H54 (cell line): Measurements from ENCODE around the gene POC1B.

Experiments
- DNase-seq: peaks from one replicate; pipeline ENCODE4 v3.0.0; 2011; ENCODE audit warnings: low spot score, mixed read lengths; ENCODE audit not compliant: insufficient read length
- FAIRE-seq: peaks from 3 replicates; lab custom pipeline; 2011; peaks lifted over from hg19 to GRCh38; lab: Jason Lieb, UNC
- POLR2A ChIP-seq: IDR thresholded peaks from 2 replicates; pipeline ENCODE4 v1.6.1; 2011; ENCODE audit warnings: low read depth, mild to moderate bottlenecking, low read length

POC1B gene

DNA sequence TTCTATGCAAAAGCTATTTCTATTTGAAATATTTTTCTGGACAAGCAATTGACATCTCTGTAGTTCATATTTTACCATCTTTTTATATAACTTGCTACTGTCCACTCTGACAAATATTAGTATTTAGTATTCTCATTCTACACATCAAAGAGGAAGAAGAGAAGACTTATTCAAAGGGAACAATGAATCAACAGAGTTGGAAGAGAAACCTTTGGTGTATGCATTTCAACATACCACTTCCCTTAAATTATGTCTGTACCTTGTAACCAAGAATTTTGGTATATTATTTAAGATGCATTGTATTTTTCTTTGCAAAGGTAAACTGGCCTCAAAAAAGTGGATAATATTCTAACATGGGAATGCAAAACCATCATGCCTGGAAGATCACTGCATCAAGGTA, 101.5 kb downstream of the POC1B start:
- no peak for DNase-seq
- no peak for TF ChIP-seq POLR2A
- no peak for FAIRE-seq

GRCh38 chr12:89421092-89421835, 104.6 kb downstream of the POC1B start:
- no peak for DNase-seq
- TF ChIP-seq POLR2A, result no peak
- no peak for FAIRE-seq

DNA sequence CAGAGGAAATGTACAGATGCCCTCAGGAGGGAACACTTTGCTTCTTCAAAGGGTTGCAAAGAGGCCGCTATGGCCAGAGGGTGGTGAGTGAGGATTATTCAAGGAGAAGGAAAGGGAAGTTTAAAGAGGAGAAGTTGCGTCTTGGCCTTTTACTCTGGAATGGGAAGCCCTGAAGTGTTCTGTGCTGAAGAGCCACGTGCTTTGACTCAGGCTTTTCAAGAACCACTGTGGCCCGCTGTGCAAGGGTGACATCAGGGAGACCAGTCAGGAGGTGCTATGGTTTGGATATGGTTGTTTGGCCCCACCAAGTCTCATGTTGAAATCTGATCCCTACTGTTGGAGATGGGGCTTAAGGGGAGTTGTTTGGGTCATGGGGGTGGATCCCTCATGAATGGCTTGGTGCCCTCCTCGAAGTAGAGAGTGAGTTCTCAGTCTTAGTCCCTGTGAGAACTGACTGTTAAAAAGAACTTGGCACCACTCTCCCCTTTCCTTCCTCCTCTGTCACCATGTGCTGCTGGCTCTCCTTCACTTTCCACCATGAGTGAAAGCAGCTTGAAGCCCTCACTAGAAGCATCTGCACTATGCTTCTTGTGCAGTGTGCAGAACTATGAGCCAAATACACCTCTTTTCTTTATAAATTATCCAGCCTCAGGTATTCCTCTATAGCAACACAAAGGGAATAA, 107.5 kb downstream of the POC1B start:
- DNase-seq (no peak), FAIRE-seq (no peak)
- TF ChIP-seq POLR2A, result no peak

GRCh38 chr12:89417246-89417977, 108.4 kb downstream of the POC1B start:
- FAIRE-seq (no peak), DNase-seq (no peak)
- TF ChIP-seq POLR2A, result no peak

DNA sequence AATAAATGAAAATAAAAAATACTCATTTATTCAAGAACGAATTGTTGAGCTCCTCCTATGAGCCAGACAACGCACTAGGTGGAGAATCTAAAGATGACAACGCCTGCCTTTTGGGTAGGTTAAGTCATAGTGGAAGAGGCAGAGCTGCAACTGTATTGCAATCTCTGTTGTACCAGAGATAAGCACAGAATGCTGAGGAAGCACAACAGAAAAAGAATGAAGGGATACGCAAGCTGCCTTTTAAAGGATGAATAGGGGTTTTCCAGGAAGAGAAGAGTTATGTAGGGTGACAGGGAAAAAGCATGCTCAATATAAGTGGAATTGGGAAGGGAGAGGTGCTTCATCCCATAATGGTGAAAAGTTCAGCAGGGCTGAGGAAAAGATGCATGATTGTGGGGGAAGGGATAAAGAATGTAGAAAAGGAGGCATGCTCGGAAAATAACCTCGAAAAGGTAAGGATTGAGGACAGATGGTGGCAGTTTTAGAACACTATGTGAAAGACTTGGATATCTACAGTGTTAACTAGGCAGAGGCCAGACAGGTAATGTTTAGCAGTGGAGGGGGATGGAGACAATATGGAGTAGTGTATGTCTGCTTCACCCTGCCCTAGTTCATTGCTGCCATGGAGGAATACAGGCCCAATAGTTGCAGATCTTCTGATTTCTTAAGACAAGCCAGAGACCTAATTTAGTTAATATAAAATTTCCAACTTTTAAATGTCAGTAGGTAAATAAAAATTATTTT, 109.6 kb downstream of the POC1B start:
- TF ChIP-seq POLR2A, result no peak
- FAIRE-seq (no peak), DNase-seq (no peak)

DNA sequence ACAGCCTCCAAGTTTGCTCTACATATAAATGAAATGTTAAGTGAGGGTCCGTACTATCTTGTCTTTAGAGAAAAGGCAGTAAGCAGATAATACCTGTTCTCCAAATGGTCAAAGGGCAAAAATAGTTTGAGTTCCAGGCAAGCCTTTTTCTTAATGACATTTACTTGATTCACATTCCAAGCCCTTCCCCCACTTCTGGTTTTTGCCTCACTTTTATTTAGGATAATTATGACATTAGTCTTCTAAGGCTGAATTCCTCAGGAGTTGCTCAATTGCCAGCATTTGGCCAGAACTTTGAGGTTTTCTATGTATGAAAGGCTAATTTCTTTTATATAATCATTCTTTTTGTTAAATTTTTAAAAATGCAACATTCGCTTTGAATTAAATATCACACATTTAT, 111.0 kb downstream of the POC1B start:
- no peak for FAIRE-seq
- no peak for TF ChIP-seq POLR2A
- DNase-seq, result no peak

GRCh38 chr12:89414322-89414721, 111.5 kb downstream of the POC1B start:
- no peak for FAIRE-seq
- no peak for DNase-seq
- no peak for TF ChIP-seq POLR2A

DNA sequence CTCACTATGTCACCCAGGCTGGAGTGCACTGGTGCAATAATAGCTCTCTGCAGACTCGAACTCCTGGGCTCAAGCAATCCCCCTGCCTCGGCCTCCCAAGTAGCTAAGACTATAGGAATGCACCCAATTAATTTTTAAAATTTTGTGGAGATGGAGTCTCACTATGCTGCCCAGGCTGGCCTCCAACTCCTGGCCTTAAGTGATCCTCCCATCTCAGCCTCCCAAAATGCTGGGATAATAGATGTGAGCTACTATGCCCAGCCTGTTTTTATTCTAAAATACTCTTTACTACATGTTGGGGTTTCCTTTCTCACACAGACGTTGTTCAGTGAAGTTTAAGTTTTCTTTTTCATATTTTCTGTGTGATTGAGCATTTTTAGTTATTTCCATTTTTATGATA, 112.6 kb downstream of the POC1B start:
- no peak for DNase-seq
- TF ChIP-seq POLR2A, result no peak
- FAIRE-seq, result no peak

DNA sequence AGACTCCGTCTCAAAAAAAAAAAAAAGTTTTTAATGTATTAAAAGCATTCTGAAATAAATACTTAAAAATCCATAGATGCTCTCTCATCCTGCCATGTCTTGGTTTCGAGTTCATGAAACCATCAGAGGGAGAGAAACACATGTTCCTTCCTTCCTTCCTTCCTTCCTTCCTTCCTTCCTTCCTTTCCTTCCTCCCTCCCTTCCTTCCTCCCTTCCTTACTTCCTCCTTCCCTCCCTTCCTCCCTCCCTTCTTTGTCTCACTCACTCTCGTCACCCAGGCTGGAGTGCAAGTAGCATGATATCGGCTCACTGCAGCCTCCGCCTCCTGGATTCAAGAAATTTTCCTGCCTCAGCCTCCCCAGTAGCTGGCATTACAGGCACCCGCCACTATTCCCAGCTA, 113.2 kb downstream of the POC1B start:
- TF ChIP-seq POLR2A, result no peak
- DNase-seq (no peak), FAIRE-seq (no peak)

DNA sequence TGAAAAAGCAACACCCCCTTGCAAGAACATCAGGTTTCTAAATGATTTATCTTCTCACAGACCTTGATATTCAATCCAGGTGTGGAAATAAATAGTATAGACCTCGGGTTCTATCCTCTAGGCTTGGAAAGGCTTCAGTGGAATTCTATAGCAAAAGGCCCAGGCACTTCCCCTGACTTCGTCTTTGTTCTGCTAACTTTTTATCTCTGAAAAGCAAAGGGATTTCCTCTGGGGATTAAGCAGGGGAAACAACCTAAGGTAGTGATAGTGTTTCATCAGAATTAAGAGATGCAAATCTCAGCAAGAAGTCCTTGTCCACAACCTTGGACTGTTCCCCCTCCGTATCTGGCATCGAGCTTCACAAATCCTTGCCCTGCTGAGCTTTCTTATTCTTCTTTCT, 114.0 kb downstream of the POC1B start:
- no peak for TF ChIP-seq POLR2A
- DNase-seq (no peak), FAIRE-seq (no peak)

DNA sequence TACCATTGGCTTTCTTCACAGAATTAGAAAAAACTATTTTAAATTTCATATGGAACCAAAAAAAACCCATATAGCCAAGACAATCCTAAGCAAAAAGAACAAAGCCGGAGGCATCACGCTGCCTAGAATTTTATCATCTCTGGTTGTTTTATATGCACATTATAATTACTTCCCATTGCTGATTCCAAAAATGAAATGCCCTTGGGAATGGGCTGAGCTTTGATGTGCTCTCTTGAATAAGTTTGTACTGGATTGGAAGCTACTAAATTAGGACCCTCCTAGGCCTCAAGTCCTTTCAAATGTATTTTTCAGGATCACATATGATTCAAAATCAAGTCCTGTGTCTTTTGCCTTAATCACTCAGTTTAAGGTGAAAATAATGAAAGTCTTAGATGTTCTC, 114.6 kb downstream of the POC1B start:
- no peak for FAIRE-seq
- no peak for TF ChIP-seq POLR2A
- DNase-seq, result no peak

- FAIRE-seq (no peak), DNase-seq (no peak)
- TF ChIP-seq POLR2A, result no peak
Observed at GRCh38 chr12:89405626-89406345, 120.1 kb downstream of the POC1B start.

- DNase-seq, result no peak
- FAIRE-seq, result no peak
- TF ChIP-seq POLR2A, result no peak
Observed at GRCh38 chr12:89401433-89402058, 124.3 kb downstream of the POC1B start.
